WTC11 (cell line): ENCODE measurements around the gene DNAH17.

ENCODE experiments used
- JUN ChIP-seq: sonication (generic); formaldehyde crosslinking; IDR thresholded peaks from 2 replicates; pipeline ENCODE4 v1.8.0; 2023; ENCODE audit warnings: mild to moderate bottlenecking, missing genetic modification reagents
- MAX ChIP-seq: sonication (generic); formaldehyde crosslinking; IDR thresholded peaks from 2 replicates; pipeline ENCODE4 v1.8.0; 2022; ENCODE audit warnings: mild to moderate bottlenecking, missing genetic modification reagents
- NR3C1 ChIP-seq: sonication (generic); formaldehyde crosslinking; conservative IDR thresholded peaks from 2 replicates; pipeline ENCODE4 v1.8.1; 2023; ENCODE audit warnings: low read depth, mild to moderate bottlenecking, missing genetic modification reagents
- STAT6 ChIP-seq: sonication (generic); formaldehyde crosslinking; conservative IDR thresholded peaks from 2 replicates; pipeline ENCODE4 v1.8.1; 2023; ENCODE audit warnings: mild to moderate bottlenecking, low read depth, missing genetic modification reagents, moderate library complexity
- ZBTB43 ChIP-seq: sonication (generic); formaldehyde crosslinking; IDR thresholded peaks from 2 replicates; pipeline ENCODE4 v1.8.1; 2023; ENCODE audit warnings: mild to moderate bottlenecking, missing genetic modification reagents

GRCh38 chr17:78539781-78540180, 37.4 kb downstream of the DNAH17 start:
- TF ChIP-seq NR3C1 (no peak), JUN (CRISPR knock-in tag) (no peak), MAX (no peak), ZBTB43 (no peak), STAT6 (CRISPR knock-in tag) (no peak)
